OCI-LY1 (cell line): Measurements from ENCODE around the gene RDH13.

Source experiments
- H2AFZ ChIP-seq: fragments of 200-600 bp; sonication (generic), shearing (Covaris generic); 2 replicates; pipeline ENCODE4 v1.6.0; 2014; ENCODE audit warnings: antibody characterized with exemption, mild to moderate bottlenecking, low read length
- H3F3A ChIP-seq: fragments of 200-600 bp; sonication (generic), shearing (Covaris generic); 2 replicates; pipeline ENCODE4 v1.6.0; 2014; ENCODE audit warnings: mild to moderate bottlenecking, antibody characterized with exemption, low read length, moderate library complexity; ENCODE audit not compliant: insufficient read depth
- H3K27ac ChIP-seq: fragments of 200-600 bp; sonication (generic); 2 replicates; pipeline ENCODE4 v1.5.1; 2014; ENCODE audit warnings: low read length, mixed run types, mild to moderate bottlenecking, low read depth; ENCODE audit not compliant: poor library complexity, severe bottlenecking
- H3K27me3 ChIP-seq: fragments of 200-600 bp; sonication (generic); 2 replicates; pipeline ENCODE4 v1.6.0; 2014; ENCODE audit warnings: antibody characterized with exemption, mild to moderate bottlenecking, low read length, moderate library complexity; ENCODE audit not compliant: insufficient read depth
- H3K36me3 ChIP-seq: fragments of 200-600 bp; sonication (generic); 2 replicates; pipeline ENCODE4 v1.6.1; 2014; ENCODE audit warnings: mild to moderate bottlenecking, antibody characterized with exemption, low read length, moderate library complexity, mixed read lengths; ENCODE audit not compliant: insufficient read depth
- H3K4me1 ChIP-seq: fragments of 200-600 bp; sonication (generic); 2 replicates; pipeline ENCODE4 v1.5.1; 2014; ENCODE audit warnings: mild to moderate bottlenecking, low read length, moderate library complexity; ENCODE audit not compliant: insufficient read depth, severe bottlenecking
- H3K4me2 ChIP-seq: fragments of 200-600 bp; sonication (generic), shearing (Covaris generic); 2 replicates; pipeline ENCODE4 v1.6.1; 2014; ENCODE audit warnings: low read length
- H3K4me3 ChIP-seq: fragments of 200-600 bp; sonication (generic); 2 replicates; pipeline ENCODE4 v1.5.1; 2014; ENCODE audit warnings: low read length, low read depth, mild to moderate bottlenecking, mixed read lengths; ENCODE audit not compliant: poor library complexity, severe bottlenecking
- H3K79me2 ChIP-seq: fragments of 200-600 bp; shearing (Covaris generic); 2 replicates; pipeline ENCODE4 v1.6.1; 2016; ENCODE audit warnings: mixed run types, low read length, mixed read lengths; ENCODE audit not compliant: insufficient read depth
- H3K9ac ChIP-seq: fragments of 200-600 bp; sonication (generic), shearing (Covaris generic); 2 replicates; pipeline ENCODE4 v1.6.1; 2014; ENCODE audit warnings: mild to moderate bottlenecking, low read length, mixed read lengths
- H3K9me2 ChIP-seq: fragments of 200-600 bp; sonication (generic), shearing (Covaris generic); 2 replicates; pipeline ENCODE4 v1.6.1; 2014; ENCODE audit warnings: low read depth, mild to moderate bottlenecking, low read length, mixed read lengths
- H3K9me3 ChIP-seq: fragments of 200-600 bp; shearing (Covaris generic); 2 replicates; pipeline ENCODE4 v1.6.1; 2014; ENCODE audit warnings: low read length, mixed read lengths
- H4K20me1 ChIP-seq: fragments of 200-600 bp; sonication (generic), shearing (Covaris generic); 2 replicates; pipeline ENCODE4 v1.6.0; 2016; ENCODE audit warnings: mild to moderate bottlenecking, low read length; ENCODE audit not compliant: insufficient read depth
- EZH2 ChIP-seq: fragments of 200-600 bp; sonication (generic), shearing (Covaris generic); IDR thresholded peaks from 2 replicates; pipeline ENCODE4 v1.8.0; 2017; ENCODE audit warnings: borderline replicate concordance, mixed run types, mild to moderate bottlenecking, antibody characterized with exemption, low read length, moderate library complexity, mixed read lengths
- TF ChIP-seq, protein P1 (sequence below): fragments of 200-600 bp; sonication (generic), shearing (Covaris generic); IDR thresholded peaks from 2 replicates; pipeline ENCODE4 v1.5.1; 2017; ENCODE audit warnings: mild to moderate bottlenecking, antibody characterized with exemption, low read length, moderate library complexity, mixed read lengths

Gene RDH13

DNA sequence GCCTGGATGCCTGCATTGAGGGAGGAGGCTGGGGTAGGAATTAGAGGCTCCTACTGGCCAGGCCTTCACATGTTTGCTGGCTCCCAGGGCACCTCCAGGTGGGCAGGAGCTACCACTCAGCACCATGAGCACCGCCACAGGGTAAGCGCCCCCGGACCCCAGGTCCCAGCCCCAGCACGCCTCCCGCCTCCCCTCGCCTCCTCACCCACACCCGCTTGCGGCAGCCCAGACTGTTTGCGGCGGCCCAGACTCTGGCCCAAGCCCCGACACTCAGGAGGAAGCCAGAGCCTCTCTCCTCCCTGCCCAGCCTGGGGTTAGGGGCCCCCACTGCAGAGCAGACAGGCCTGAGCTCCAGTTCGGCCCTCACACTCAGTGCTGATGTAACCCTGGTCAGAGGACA, 13.4 kb upstream of the RDH13 start:
- Histone ChIP-seq H3K4me3 (no peak overlapping the region), H3K9me2 (no peaks in the 10 kb centered on the region), H3K4me1 (peaks cover 10% of the 10 kb centered on the region), H3K9me3 (no peaks in the 10 kb centered on the region), H3K4me2 (no peak overlapping the region), H3K9ac (no peak overlapping the region), H3K27ac (no peak overlapping the region), H3K27me3 (peaks cover 9% of the 10 kb centered on the region; the same call in 1 of the 2 replicates), H3K36me3 (no peaks in the 10 kb centered on the region), H3F3A (no peaks in the 10 kb centered on the region), H2AFZ (no peak overlapping the region), H4K20me1 (no peaks in the 10 kb centered on the region), H3K79me2 (no peaks in the 10 kb centered on the region)
- TF ChIP-seq, protein P1, sequence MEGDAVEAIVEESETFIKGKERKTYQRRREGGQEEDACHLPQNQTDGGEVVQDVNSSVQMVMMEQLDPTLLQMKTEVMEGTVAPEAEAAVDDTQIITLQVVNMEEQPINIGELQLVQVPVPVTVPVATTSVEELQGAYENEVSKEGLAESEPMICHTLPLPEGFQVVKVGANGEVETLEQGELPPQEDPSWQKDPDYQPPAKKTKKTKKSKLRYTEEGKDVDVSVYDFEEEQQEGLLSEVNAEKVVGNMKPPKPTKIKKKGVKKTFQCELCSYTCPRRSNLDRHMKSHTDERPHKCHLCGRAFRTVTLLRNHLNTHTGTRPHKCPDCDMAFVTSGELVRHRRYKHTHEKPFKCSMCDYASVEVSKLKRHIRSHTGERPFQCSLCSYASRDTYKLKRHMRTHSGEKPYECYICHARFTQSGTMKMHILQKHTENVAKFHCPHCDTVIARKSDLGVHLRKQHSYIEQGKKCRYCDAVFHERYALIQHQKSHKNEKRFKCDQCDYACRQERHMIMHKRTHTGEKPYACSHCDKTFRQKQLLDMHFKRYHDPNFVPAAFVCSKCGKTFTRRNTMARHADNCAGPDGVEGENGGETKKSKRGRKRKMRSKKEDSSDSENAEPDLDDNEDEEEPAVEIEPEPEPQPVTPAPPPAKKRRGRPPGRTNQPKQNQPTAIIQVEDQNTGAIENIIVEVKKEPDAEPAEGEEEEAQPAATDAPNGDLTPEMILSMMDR: no peak
- no peak for TF ChIP-seq EZH2

DNA sequence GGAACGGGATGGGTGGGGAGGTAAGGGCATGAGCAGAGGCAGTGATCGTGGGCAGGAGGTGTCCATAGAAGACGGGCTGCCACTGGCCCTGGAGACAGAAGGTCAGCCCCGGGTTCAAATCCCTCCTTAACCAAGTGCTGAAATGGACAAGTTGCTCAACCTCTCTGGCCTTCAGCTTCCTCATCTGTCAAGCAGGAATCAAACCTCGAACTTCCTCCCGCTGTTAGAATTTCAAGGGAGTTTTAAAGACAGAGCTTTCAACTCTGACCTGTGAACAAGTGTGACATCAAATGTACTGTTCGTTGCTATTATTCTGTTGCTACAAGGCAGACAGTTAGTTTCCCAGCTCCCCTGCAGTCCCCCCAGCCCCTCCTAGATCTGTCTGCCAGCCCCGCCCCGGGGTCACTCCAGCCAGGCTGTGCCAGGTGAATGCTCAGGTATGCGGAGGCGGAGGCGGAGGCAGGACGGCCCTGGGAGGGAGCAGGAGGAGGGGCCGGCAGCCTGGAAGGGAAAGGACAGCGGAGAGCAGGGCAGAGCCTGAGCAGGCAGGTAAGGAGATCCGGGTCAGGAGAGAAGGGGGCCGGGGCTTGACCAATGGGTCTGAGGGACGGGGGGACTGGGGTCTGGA, 12.5 kb upstream of the RDH13 start, which contains the start of gene EPS8L1:
Gene EPS8L1 (plus strand): TSS at position 499 of the 628 bp plus-strand sequence. CDS start 576 bp downstream, outside the sequence.
- H3K27ac ChIP-seq: no peak within 1 kb of the TSS
- H3K9me3 ChIP-seq: no peaks in the 10 kb centered on the region
- H3K27me3 ChIP-seq: peaks cover 9% of the 10 kb centered on the region; the same call in 1 of the 2 replicates
- peaks cover 10% of the 10 kb centered on the region for H3K4me1 ChIP-seq
- no peak within 1 kb of the TSS for H3K4me2 ChIP-seq
- TF ChIP-seq, protein P1: no peak
- H3K4me3 ChIP-seq: no peak within 1 kb of the TSS
- H2AFZ ChIP-seq: no peak within 1 kb of the TSS
- no peaks in the 10 kb centered on the region for H3F3A ChIP-seq
- H3K36me3 ChIP-seq: no peaks in the 10 kb centered on the region
- H3K79me2 ChIP-seq: no peaks in the 10 kb centered on the region
- H4K20me1 ChIP-seq: no peaks in the 10 kb centered on the region
- no peak within 1 kb of the TSS for H3K9ac ChIP-seq
- no peaks in the 10 kb centered on the region for H3K9me2 ChIP-seq

DNA sequence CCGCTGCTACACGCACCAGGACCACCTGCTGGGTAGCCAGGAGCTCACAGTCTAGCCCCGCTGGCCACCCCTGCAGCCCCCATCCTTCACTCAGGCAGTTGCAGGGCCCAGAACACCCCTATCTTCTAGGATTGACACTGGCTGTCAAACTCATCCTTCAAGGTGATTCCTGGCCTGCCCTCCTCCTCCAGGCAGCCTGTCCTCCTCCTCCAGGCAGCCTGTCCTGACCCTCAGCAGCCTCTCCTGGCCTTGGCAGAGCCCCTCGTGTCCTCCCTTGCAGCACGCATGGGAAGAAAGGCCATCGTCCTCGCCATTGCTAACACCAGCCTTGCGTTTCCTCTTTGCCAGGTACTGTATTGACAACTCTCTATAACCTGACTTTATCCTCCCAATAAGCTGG, 9.0 kb upstream of the RDH13 start:
- Histone ChIP-seq H3K4me1 (peaks cover 8% of the 10 kb centered on the region), H3K27me3 (peaks cover 2% of the 10 kb centered on the region; the same call in 1 of the 2 replicates), H3K4me3 (no peak overlapping the region), H3K27ac (no peak overlapping the region), H4K20me1 (no peaks in the 10 kb centered on the region), H2AFZ (no peak overlapping the region), H3K9ac (no peak overlapping the region), H3K9me3 (no peaks in the 10 kb centered on the region), H3K4me2 (no peak overlapping the region), H3K36me3 (no peaks in the 10 kb centered on the region), H3K79me2 (no peaks in the 10 kb centered on the region), H3K9me2 (no peaks in the 10 kb centered on the region), H3F3A (no peaks in the 10 kb centered on the region)
- TF ChIP-seq, protein P1: no peak
- TF ChIP-seq EZH2: no peak
